GM19193 (cell line): Measurements from ENCODE around the gene HSFX3.
A peak's percentile ranks its signal among the peaks of the same experiment; 100 is the strongest.
"Not testable (repeated sequence)": the region's sequence is repeated elsewhere in the genome, so short reads cannot be mapped to it uniquely, and the experiment has no call there.

Source experiments
- POLR2A ChIP-seq: IDR thresholded peaks from 4 replicates; pipeline ENCODE4 v1.6.1; 2011; ENCODE audit not compliant: insufficient read depth, insufficient read length; ENCODE audit errors: extremely low read depth

The HSFX3 gene

GRCh38 chrX:149549701-149550100 is at the start of gene HSFX3:
Gene HSFX3 (minus strand): TSS chrX:149549924. CDS start chrX:149549852, 72 bp downstream.
- TF ChIP-seq POLR2A = not testable (repeated sequence)

GRCh38 chrX:149595214-149595613 is 45.5 kb upstream of the HSFX3 start, which contains the start of gene HSFX2:
Gene HSFX2 (minus strand): TSS chrX:149595314. CDS start chrX:149594700, 614 bp downstream.
- not testable (repeated sequence) for TF ChIP-seq POLR2A

- not testable (repeated sequence) for TF ChIP-seq POLR2A
Measured at GRCh38 chrX:149587359-149587758, 37.6 kb upstream of the HSFX3 start, which contains the start of gene MAGEA9B. Gene MAGEA9B (minus strand): TSS chrX:149587459. CDS start chrX:149583179, 4,280 bp downstream.

GRCh38 chrX:149572743-149573142 is 23.0 kb upstream of the HSFX3 start:
- TF ChIP-seq POLR2A = no peak

GRCh38 chrX:149571770-149572169 is 22.0 kb upstream of the HSFX3 start:
- TF ChIP-seq POLR2A = no peak

- TF ChIP-seq POLR2A = no peak
Measured at GRCh38 chrX:149570668-149571067, 20.9 kb upstream of the HSFX3 start.

- TF ChIP-seq POLR2A = no peak
Measured at GRCh38 chrX:149569770-149570169, 20.0 kb upstream of the HSFX3 start.

GRCh38 chrX:149568701-149569296 is 19.1 kb upstream of the HSFX3 start:
- TF ChIP-seq POLR2A = no peak

GRCh38 chrX:149567621-149568417 is 18.1 kb upstream of the HSFX3 start:
- no peak for TF ChIP-seq POLR2A

GRCh38 chrX:149563359-149563758 is 13.6 kb upstream of the HSFX3 start:
- no peak for TF ChIP-seq POLR2A

- TF ChIP-seq POLR2A = no peak
Measured at GRCh38 chrX:149541521-149542047, 8.1 kb downstream of the HSFX3 start.

- peak; percentile 82 for TF ChIP-seq POLR2A
Measured at GRCh38 chrX:149540621-149541520, 8.9 kb downstream of the HSFX3 start, which contains the start of gene EOLA1. Gene EOLA1 (plus strand): TSS chrX:149541012. CDS start chrX:149545631, 4,619 bp downstream.

- no peak for TF ChIP-seq POLR2A
Measured at GRCh38 chrX:149540131-149540620, 9.5 kb downstream of the HSFX3 start.
